HG03521 (cell line): Measurements from ENCODE around the gene RRAD.
"Not testable (repeated sequence)": the region's sequence is repeated elsewhere in the genome, so short reads cannot be mapped to it uniquely, and the experiment has no call there.

Source experiments
- ATAC-seq: cut with Tn5 transposase; IDR thresholded peaks from one replicate; pipeline ENCODE4 v1.9.1; 2021; ENCODE audit warnings: mild to moderate bottlenecking, moderate library complexity; ENCODE audit not compliant: unreplicated experiment

The RRAD gene

GRCh38 chr16:66925322-66925840 is at the start of gene RRAD:
Gene RRAD (minus strand): TSS chr16:66925535. CDS start chr16:66925179, 356 bp downstream.
- no peak for ATAC-seq

DNA sequence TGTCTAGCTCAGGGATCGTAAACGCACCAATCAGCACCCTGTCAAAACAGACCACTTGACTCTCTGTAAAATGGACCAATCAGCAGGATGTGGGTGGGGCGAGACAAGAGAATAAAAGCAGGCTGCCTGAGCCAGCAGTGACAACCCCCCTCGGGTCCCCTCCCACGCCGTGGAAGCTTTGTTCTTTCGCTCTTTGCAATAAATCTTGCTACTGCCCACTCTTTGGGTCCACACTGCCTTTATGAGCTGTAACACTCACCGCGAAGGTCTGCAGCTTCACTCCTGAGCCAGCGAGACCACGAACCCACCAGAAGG is 49.6 kb upstream of the RRAD start:
- ATAC-seq, result not testable (repeated sequence)

DNA sequence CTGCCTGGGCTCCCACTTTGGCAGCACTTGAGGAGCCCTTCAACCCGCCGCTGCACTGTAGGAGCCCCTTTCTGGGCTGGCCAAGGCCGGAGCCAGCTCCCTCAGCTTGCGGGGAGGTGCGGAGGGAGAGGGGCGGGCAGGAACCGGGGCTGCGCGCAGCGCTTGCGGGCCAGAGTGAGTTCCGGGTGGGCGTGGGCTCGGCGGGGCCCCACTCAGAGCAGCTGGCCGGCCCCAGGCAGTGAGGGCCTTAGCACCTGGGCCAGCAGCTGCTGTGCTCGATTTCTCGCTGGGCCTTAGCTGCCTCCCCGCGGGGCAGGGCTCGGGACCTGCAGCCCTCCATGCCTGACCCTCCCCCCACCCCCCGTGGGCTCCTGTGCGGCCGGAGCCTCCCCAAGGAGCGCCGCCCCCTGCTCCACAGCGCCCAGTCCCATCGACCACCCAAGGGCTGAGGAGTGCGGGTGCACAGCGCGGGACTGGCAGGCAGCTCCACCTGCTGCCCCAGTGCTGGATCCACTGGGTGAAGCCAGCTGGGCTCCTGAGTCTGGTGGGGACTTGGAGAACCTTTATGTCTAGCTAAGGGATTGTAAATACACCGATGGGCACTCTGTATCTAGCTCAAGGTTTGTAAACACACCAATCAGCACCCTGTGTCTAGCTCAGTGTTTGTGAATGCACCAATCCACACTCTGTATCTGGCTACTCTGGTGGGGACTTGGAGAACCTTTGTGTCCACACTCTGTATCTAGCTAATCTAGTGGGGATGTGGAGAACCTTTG is 49.0 kb upstream of the RRAD start:
- ATAC-seq, result not testable (repeated sequence)

DNA sequence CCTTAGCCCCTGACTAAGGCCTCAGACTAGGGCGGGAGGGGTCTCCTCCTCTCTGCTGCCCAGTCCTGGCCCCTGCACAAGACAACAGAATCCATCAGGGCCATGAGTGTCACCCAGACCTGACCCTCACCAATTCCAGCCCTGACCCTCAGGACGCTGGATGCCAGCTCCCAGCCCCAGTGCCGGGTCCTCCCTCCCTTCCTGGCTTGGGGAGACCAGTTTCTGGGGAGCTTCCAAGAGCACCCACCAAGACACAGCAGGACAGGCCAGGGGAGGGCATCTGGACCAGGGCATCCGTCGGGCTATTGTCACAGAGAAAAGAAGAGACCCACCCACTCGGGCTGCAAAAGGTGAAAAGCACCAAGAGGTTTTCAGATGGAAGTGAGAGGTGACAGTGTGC is 48.4 kb upstream of the RRAD start:
- no peak for ATAC-seq

- no peak for ATAC-seq
These were observed 47.6 kb upstream of the RRAD start for GRCh38 chr16:66972983-66973382.

DNA sequence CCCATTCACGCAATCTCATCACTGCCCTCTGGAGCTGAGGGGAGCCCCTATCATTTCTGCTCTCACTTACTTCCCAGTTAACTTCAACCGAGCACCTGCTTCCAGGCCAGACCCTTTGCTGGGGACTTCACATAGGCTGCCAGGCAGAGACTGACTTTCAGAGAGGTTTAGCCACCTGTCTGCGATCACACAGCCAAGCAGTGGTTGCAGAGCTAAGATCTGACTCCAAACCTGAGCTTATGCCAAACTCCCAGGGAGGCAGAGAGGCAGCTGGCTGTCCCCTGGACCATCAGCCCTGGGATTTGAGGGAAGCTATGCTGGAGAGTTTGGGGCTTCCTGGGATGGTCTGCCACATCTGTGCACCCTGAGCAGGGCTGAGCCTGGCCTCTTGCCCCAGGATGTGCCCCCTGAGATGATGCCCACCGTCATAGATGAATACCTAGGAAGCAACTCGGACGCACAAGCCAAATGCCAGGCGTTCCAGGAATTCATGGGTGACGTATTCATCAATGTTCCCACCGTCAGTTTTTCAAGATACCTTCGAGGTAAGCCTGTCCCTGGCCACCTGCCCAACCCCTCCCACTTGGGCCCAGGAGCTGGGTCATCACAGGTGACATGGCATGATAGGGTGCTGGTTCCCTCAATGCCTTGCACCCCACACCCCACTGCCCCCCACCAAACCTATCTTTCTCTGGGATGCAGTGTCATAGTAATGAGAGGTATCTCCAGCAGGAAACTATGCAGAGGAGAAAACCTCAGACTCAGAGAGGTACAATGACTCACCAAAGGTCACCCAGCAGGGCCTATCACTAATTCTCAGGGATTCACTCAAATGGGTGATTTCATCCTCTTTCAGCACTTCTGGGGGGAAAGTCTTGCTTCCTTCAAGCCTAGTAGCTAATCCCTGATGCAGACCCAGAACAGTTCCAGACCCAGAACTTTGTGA is 45.7 kb upstream of the RRAD start:
- no peak for ATAC-seq

DNA sequence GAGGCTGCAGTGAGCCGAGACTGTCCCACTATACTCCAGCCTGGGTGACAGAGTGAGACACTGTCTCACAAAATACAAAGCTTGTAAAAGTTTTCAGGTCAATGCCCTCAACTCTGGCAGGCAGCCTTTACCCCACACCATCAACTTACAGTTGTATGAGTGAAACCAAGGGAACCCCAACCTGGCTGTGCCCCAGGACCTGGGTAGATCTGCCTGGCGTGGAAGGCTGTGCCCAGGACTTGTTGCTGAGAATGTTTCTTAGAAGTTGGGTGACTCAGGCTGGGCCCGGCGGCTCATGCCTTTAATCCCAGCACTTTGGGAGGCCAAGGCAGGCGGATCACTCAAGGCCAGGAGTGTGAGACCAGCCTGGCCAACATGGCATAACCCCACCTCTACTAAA is 43.5 kb upstream of the RRAD start:
- ATAC-seq, result no peak

DNA sequence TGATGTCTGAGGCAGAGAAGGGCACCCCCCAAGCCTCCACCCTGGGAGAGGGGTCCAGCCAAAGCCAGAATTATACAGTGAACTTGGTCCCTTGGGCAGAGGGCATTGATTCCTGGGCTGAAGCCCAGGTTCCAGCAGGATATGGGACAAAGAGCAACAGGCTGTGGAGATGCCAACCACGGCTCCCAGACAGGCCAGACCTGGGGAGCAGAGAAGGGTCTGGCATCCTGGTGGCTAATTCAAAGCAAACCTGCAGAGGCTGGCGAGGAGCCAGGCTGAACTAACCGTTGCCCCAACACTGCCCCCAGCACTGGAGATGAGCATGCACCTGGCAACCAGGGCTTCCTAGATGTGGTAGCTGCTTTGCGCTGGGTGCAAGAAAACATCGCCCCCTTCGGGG is 38.7 kb upstream of the RRAD start:
- ATAC-seq, result no peak

DNA sequence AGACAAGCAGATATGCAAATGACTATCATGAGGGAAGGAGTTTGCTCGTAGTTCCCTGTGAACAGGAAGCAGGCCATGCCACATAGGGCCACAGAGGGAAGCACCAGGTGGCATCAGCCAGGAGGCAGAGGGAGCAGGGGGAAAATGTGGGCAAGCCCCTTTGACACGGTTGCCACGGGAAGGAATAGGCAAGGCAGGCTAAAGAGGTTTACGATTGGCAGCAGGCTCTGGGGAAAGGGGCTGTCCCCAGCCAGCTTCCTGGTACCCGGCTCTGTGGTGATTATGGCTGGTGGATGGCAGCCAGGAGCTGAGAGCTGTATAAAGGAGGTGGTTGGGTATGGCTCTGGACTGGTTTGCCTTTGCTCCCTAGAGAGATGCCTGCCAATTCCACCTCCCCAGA is 36.6 kb upstream of the RRAD start:
- ATAC-seq, result no peak

DNA sequence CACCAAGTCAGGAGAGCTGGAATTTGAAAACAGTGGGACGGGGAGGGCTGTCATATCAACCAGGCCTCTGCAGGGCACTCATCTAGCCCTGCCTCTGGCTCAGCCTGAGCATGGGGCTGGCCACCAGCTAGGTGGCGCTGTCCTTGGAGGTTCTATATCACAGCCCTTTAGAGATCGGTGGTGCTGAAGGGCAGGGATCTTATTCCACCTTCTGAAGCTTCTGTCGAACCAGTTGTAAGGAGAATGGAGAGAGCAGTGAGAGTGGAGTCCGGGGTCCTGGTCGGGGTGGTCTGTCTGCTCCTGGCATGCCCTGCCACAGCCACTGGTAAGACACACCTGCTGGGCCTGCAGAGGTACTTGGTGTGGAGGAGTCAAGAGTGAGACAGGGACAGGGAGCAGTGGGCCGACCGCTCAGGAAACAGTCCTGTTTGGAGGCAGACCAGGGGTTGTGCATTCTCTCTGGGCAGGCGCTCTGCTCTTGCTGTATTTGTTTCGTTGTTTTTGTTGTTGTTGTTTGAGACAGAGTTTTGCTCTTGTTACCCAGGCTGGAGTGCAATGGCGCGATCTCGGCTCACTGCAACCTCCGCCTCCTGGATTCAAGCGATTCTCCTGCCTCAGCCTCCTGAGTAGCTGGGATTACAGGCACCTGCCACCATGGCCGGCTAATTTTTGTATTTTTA is 35.9 kb upstream of the RRAD start, which contains the start of gene CES3:
CES3 (plus strand) TSS at position 202 of the 680 bp plus-strand sequence; CDS start at position 244, 42 bp downstream.
- ATAC-seq, result peak; percentile 78

GRCh38 chr16:66960270-66960669 is 34.9 kb upstream of the RRAD start:
- no peak for ATAC-seq

DNA sequence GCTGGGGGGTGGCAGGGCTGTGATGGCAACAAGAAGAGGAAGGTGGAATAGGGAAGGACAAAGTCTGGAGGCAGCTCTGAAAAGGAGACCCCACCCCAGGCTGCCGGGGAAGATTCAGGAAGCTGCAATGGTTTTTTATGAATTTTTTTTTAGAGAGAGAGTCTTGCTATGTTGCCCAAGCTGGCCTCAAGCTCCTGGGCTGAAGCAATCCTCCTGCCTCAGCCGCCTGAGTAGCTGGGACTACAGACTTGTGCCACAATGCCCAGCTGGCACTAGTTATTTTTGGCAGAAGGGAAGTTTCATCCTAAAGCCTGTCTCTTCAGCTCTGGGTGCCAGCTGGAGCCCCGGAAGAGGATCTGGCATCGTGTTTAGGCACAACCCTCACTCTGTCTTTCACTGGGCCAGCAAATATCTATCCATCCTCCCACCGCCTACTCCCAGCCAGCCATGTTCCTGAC is 34.4 kb upstream of the RRAD start:
- no peak for ATAC-seq

GRCh38 chr16:66958857-66959703 is 33.7 kb upstream of the RRAD start:
- ATAC-seq, result no peak

DNA sequence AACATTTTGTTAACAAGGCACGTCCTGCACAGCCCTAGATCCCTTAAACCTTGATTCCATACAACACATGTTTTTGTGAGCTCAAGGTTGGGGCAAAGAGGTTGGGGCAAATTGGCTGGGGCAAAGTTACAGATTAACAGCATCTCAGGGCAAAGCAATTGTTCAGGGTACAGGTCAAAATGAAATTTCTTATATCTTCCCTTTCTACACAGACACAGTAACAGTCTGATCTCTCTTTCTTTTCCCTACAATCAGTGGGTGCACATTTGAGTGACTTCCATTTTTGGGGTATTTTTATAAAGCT is 30.8 kb upstream of the RRAD start:
- not testable (repeated sequence) for ATAC-seq

- not testable (repeated sequence) for ATAC-seq
These were observed 30.2 kb upstream of the RRAD start for GRCh38 chr16:66955363-66956153.

- ATAC-seq, result no peak
These were observed 28.8 kb upstream of the RRAD start for GRCh38 chr16:66954097-66954659.

DNA sequence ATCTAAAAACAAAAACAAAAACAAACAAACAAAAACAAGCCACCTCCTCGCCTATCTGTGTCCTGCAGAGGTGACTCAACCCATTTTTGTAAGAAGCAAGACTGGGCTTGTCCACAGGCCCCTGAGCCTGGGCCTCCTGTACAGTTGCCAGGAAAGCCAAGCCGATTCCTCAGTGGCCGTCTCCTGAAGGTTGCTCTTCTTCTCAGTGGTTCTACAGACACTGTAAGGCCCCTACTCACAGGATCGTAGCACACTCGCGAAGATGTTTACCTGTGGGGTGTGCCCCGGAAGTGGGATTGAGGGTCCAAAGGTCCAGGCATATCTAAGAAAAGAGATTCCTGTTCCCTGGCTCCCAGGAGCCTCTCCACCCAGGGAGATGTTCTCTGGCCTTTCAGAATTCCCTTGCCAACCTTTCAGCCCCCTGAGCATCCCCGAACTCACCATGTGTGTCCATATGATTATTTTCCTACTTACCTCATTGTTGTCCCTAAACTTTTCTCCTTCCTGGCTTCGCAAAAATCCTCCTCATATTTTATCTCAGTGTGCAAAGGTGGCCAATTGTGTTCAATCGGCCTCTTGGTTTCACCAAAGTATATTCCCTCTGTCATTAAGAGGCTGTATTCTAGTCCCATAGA is 28.2 kb upstream of the RRAD start:
- no peak for ATAC-seq

- no peak for ATAC-seq
These were observed 27.2 kb upstream of the RRAD start for GRCh38 chr16:66952430-66953110.
